IMR-90 (cell line): Measurements from ENCODE around the gene CHRM5. TPM values are rescaled to one million over a fixed set of nuclear protein-coding genes. Genes with fewer than 3 reads are reported as not detected.

ENCODE experiments used
- ATAC-seq: fragments of 200-7000 bp; cut with Tn5 transposase; 2 replicates; pipeline ENCODE4 v1.9.1; 2020; ENCODE audit warnings: low read depth, mild to moderate bottlenecking, moderate library complexity
- BruUV-seq: library from RNA; stranded (reverse); fragments of 400-500 nt; replicated peaks from 2 replicates; lab custom pipeline; 2021; lab: Mats Ljungman, UMichigan
- CTCF ChIA-PET: fragments of 300-600 bp; formaldehyde crosslinking; extraction: SDS; loops from one replicate; lab custom pipeline; 2021; ENCODE audit warnings: antibody characterized with exemption; lab: Yijun Ruan, JAX
- POLR2A ChIA-PET: fragments of 300-600 bp; sonication (Branson Sonifier 250); formaldehyde crosslinking; loops from one replicate; lab custom pipeline; 2022; ENCODE audit warnings: antibody characterized with exemption; ENCODE audit not compliant: unreplicated experiment; lab: Charles Lee
- DNase-seq: peaks from one replicate; pipeline ENCODE4 v3.0.0; 2013
- H2AFZ ChIP-seq: replicated peaks from 2 replicates; pipeline ENCODE3; 2013; ENCODE audit warnings: low read length, mild to moderate bottlenecking; ENCODE audit not compliant: poor library complexity
- H2AK5ac ChIP-seq: 2 replicates; pipeline ENCODE4 v1.6.1; 2013; ENCODE audit warnings: low read depth, low read length, inconsistent platforms
- H2AK9ac ChIP-seq: replicated peaks from 2 replicates; pipeline ENCODE3; 2013; ENCODE audit warnings: mild to moderate bottlenecking, low read depth, low read length, moderate library complexity; ENCODE audit not compliant: poor library complexity
- H2BK120ac ChIP-seq: 2 replicates; pipeline ENCODE4 v1.6.1; 2013; ENCODE audit warnings: low read depth, low read length, inconsistent platforms
- H2BK15ac ChIP-seq: 3 replicates; pipeline ENCODE4 v1.6.1; 2013; ENCODE audit warnings: low read depth, low read length, inconsistent platforms
- H2BK20ac ChIP-seq: 2 replicates; pipeline ENCODE4 v1.6.1; 2013; ENCODE audit warnings: low read depth, mild to moderate bottlenecking, inconsistent platforms, low read length, moderate library complexity
- H2BK5ac ChIP-seq: 2 replicates; pipeline ENCODE4 v1.6.1; 2013; ENCODE audit warnings: mild to moderate bottlenecking, low read depth, low read length, inconsistent platforms; ENCODE audit not compliant: poor library complexity, severe bottlenecking
- H3K14ac ChIP-seq: replicated peaks from 2 replicates; pipeline ENCODE4 v1.6.1; 2013; ENCODE audit warnings: low read depth, low read length, inconsistent platforms
- H3K18ac ChIP-seq: 2 replicates; pipeline ENCODE4 v1.6.1; 2013; ENCODE audit warnings: low read depth, low read length, control low read depth
- H3K23ac ChIP-seq: 2 replicates; pipeline ENCODE4 v1.6.1; 2013; ENCODE audit warnings: low read depth, low read length, inconsistent platforms
- H3K27ac ChIP-seq: 2 replicates; pipeline ENCODE4 v1.5.1; 2013; ENCODE audit warnings: mild to moderate bottlenecking, control low read depth, low read length; ENCODE audit not compliant: insufficient read depth
- H3K27me3 ChIP-seq: 2 replicates; pipeline ENCODE4 v1.6.1; 2013; ENCODE audit warnings: low read length; ENCODE audit not compliant: control insufficient read depth, insufficient read depth
- H3K36me3 ChIP-seq: 2 replicates; pipeline ENCODE4 v1.6.1; 2013; ENCODE audit warnings: low read length, mixed read lengths; ENCODE audit not compliant: control insufficient read depth, insufficient read depth
- H3K4ac ChIP-seq: 2 replicates; pipeline ENCODE4 v1.6.1; 2013; ENCODE audit warnings: low read depth, low read length, inconsistent platforms
- H3K4me1 ChIP-seq: 2 replicates; pipeline ENCODE4 v1.6.1; 2013; ENCODE audit warnings: low read length, mixed read lengths; ENCODE audit not compliant: control insufficient read depth, insufficient read depth
- H3K4me2 ChIP-seq: 2 replicates; pipeline ENCODE4 v1.6.1; 2013; ENCODE audit warnings: low read depth, mild to moderate bottlenecking, control low read depth, low read length, moderate library complexity
- H3K4me3 ChIP-seq: 2 replicates; pipeline ENCODE4 v1.5.1; 2013; ENCODE audit warnings: low read depth, mild to moderate bottlenecking, control low read depth, low read length, moderate library complexity; ENCODE audit not compliant: insufficient read depth
- H3K56ac ChIP-seq: 2 replicates; pipeline ENCODE4 v1.6.1; 2013; ENCODE audit warnings: low read length, inconsistent platforms; ENCODE audit not compliant: insufficient read depth; ENCODE audit errors: extremely low read depth
- H3K79me1 ChIP-seq, 2 experiments: 2 replicates each; pipeline ENCODE4 v1.6.1; 2013; ENCODE audit warnings: low read length in 2 of 2, inconsistent platforms in 1 of 2, low read depth in 1 of 2
- H3K9ac ChIP-seq: 2 replicates; pipeline ENCODE4 v1.6.1; 2013; ENCODE audit warnings: low read depth, low read length, control low read depth
- H3K9me1 ChIP-seq: 2 replicates; pipeline ENCODE4 v1.6.1; 2013; ENCODE audit warnings: low read length, inconsistent platforms; ENCODE audit not compliant: insufficient read depth
- H3K9me3 ChIP-seq: 2 replicates; pipeline ENCODE4 v1.6.1; 2013; ENCODE audit warnings: low read length; ENCODE audit not compliant: control insufficient read depth, insufficient read depth
- H4K20me1 ChIP-seq: 2 replicates; pipeline ENCODE4 v1.6.1; 2013; ENCODE audit warnings: low read length, inconsistent platforms; ENCODE audit not compliant: insufficient read depth
- H4K5ac ChIP-seq: 2 replicates; pipeline ENCODE4 v1.6.1; 2013; ENCODE audit warnings: mild to moderate bottlenecking, low read depth, low read length, control low read depth
- H4K8ac ChIP-seq, 2 experiments: 2 replicates each; pipeline ENCODE4 v1.6.1; 2013; ENCODE audit warnings: low read depth in 2 of 2, low read length in 2 of 2, control low read depth in 1 of 2, inconsistent platforms in 1 of 2
- H4K91ac ChIP-seq: 2 replicates; pipeline ENCODE4 v1.6.1; 2013; ENCODE audit warnings: low read depth, low read length, inconsistent platforms; ENCODE audit not compliant: insufficient read depth
- BHLHE40 ChIP-seq: fragments of 150-350 bp; IDR thresholded peaks from 2 replicates; pipeline ENCODE4 v1.6.1; 2016; ENCODE audit warnings: mild to moderate bottlenecking, low read depth, low read length
- CEBPB ChIP-seq: IDR thresholded peaks from 2 replicates; pipeline ENCODE4 v1.6.1; 2012; ENCODE audit warnings: low read depth, low read length, improper control_type of control experiment
- CHD1 ChIP-seq: IDR thresholded peaks from 2 replicates; pipeline ENCODE4 v1.6.1; 2012; ENCODE audit warnings: low read depth, low read length, improper control_type of control experiment
- FOS ChIP-seq: fragments of 150-350 bp; IDR thresholded peaks from 2 replicates; pipeline ENCODE4 v1.6.1; 2016; ENCODE audit warnings: low read depth, low read length
- MAFK ChIP-seq: IDR thresholded peaks from 2 replicates; pipeline ENCODE4 v1.6.1; 2012; ENCODE audit warnings: low read depth, low read length, improper control_type of control experiment
- MAZ ChIP-seq: IDR thresholded peaks from 2 replicates; pipeline ENCODE4 v1.6.1; 2012; ENCODE audit warnings: low read depth, mild to moderate bottlenecking, low read length, improper control_type of control experiment, moderate library complexity, borderline replicate concordance
- MXI1 ChIP-seq: IDR thresholded peaks from 2 replicates; pipeline ENCODE4 v1.6.1; 2012; ENCODE audit warnings: low read depth, mild to moderate bottlenecking, low read length, moderate library complexity, borderline replicate concordance
- NFE2L2 ChIP-seq: fragments of 150-350 bp; IDR thresholded peaks from 2 replicates; pipeline ENCODE4 v1.6.1; 2016; ENCODE audit warnings: low read depth, mild to moderate bottlenecking, low read length
- POLR2A ChIP-seq: IDR thresholded peaks from 2 replicates; pipeline ENCODE4 v1.6.1; 2012; ENCODE audit warnings: mild to moderate bottlenecking, low read depth, low read length
- RAD21 ChIP-seq: IDR thresholded peaks from 2 replicates; pipeline ENCODE4 v1.6.1; 2012; ENCODE audit warnings: low read length, improper control_type of control experiment
- WGBS, 2 experiments: methylation state at CpG; one replicate each; pipeline versions ENCODE4 v1.1.5 to v1.1.7; 2013; ENCODE audit warnings: missing lambda C conversion rate in 2 of 2; ENCODE audit not compliant: insufficient read length in 1 of 2; ENCODE audit errors: extremely low coverage in 2 of 2; 5-methylcytosine and 5-hydroxymethylcytosine counted together
- dilution Hi-C: fragments of 300-500 bp; cut with HindIII; formaldehyde crosslinking; loops from one replicate; pipeline ENCODE4 v1.14.3; 2018; ENCODE audit warnings: low sequenced_read_pairs; ENCODE audit not compliant: unreplicated experiment
- in situ Hi-C: fragments of 300-500 bp; cut with MboI; formaldehyde crosslinking; loops from 3 replicates; pipeline ENCODE4 v1.14.3; 2019; ENCODE audit warnings: low sequenced_read_pairs, inconsistent platforms, mixed read lengths
- intact Hi-C: fragments of 100-400 bp; cut with micrococcal nuclease; formaldehyde crosslinking; loops from 2 replicates; pipeline ENCODE4 v1.10.0; 2022
- polyA plus RNA-seq, 3 experiments: library from polyadenylated mRNA; depleted of rRNA; stranded (reverse); fragments of >200 nt; gene quantifications; 2 replicates each; pipeline ENCODE4 v1.2.3, GENCODE V29; 2012; ENCODE audit warnings: low replicate concordance in 1 of 3
- total RNA-seq: library from RNA; depleted of rRNA; stranded (reverse); fragments of >200 nt; gene quantifications from 2 replicates; pipeline ENCODE4 v1.2.3, GENCODE V29; 2012
- TF ChIP-seq, protein P1 (sequence below): fragments of 150-350 bp; IDR thresholded peaks from 2 replicates; pipeline ENCODE4 v1.6.1; 2016; ENCODE audit warnings: low read depth, mild to moderate bottlenecking, low read length, moderate library complexity, borderline replicate concordance
- TF ChIP-seq, protein P2 (sequence below): fragments of 150-350 bp; IDR thresholded peaks from 2 replicates; pipeline ENCODE4 v1.6.1; 2017; ENCODE audit warnings: mild to moderate bottlenecking, antibody characterized with exemption, low read length, low read depth

Gene CHRM5
- total and polyA plus RNA-seq, 2 of the 4 experiments (the other 2 are of a cell fraction), result under 0.01 to 0.03 TPM

DNA sequence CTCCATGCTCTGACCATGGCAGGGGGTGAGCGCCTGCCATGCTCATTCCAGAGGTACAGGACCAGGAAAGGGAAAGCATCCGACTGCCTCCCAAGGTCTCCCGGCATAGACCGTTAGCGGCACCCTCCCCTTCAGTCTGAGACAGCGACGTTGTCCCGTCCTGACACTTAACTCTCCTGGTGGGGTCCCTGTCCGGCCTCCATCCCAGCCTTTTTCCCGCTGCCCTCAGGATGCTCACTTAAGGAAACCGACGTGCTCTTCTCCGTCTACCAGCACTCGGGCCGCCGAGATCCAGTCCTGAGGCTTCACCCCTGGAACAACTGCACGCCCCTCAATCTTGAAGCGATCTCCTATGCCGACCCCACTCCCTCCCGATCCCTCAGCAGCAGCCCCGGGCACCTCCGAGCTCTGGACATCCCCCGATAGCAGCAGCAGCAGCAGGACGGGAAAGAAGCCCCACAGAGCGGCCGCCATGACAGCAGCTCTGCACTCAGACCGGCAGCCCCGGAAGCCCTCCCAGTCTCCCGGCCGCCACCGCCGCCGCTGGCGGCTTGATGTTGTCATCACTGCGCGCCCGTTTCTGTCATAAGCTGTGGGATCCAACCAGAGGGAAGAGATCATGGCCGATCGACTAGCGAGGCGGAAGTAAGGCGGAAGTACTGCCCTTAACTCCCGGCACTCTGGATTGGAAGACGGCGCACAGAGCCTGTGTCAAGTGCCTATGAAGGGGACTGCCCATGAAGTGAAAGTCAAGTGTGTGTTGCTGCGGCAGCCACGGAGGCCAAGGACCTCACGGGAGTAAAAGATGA lies 133.3 kb downstream of the CHRM5 start, which contains the start of the genes EMC7 and PGBD4:
EMC7 (minus strand) TSS at position 497 of the 809 bp plus-strand sequence; CDS start at position 474, 23 bp downstream.
PGBD4 (plus strand) TSS at position 718 of the 809 bp plus-strand sequence. CDS start 449 bp downstream, outside the sequence.
- Histone ChIP-seq H2AK9ac (peak within 1 kb of the TSS; percentile 94), H3K27ac (peak within 1 kb of the TSS; percentile 88), H3K23ac (peak within 1 kb of the TSS; percentile 96), H4K8ac (peak within 1 kb of the TSS; percentile 48 to 97), H2AFZ (peak within 1 kb of the TSS; percentile 99), H3K56ac (peak within 1 kb of the TSS; percentile 81), H3K36me3 (no peaks in the 10 kb centered on the region), H3K79me1 (peaks cover 17 to 45% of the 10 kb centered on the region in 2 experiments), H3K27me3 (no peaks in the 10 kb centered on the region), H4K20me1 (no peaks in the 10 kb centered on the region), H3K9me1 (no peaks in the 10 kb centered on the region), H2BK120ac (peak within 1 kb of the TSS; percentile 72), H3K18ac (no peak within 1 kb of the TSS), H3K9ac (peak within 1 kb of the TSS; percentile 92), H2BK5ac (peak within 1 kb of the TSS; percentile 69), H2BK20ac (peak within 1 kb of the TSS; percentile 50; the same call in 1 of the 2 replicates), H3K9me3 (no peaks in the 10 kb centered on the region), H4K5ac (peak within 1 kb of the TSS; percentile 90), H2BK15ac (no peak within 1 kb of the TSS; the same call in 2 of the 3 replicates), H2AK5ac (peak within 1 kb of the TSS; percentile 52), H3K4me2 (peak within 1 kb of the TSS; percentile 92), H4K91ac (peak within 1 kb of the TSS; percentile 80), H3K4ac (peak within 1 kb of the TSS; percentile 91), H3K4me3 (peak within 1 kb of the TSS; percentile 76), H3K14ac (peak within 1 kb of the TSS; percentile 90), H3K4me1 (peaks cover 4% of the 10 kb centered on the region; the same call in 1 of the 2 replicates)
- WGBS, 2 experiments, result 0% methylated on average over 31 of the region's 48 CpGs; no CpG with 5 or more reads in 1 of the 2 experiments
- no TSS peak for BruUV-seq
- in situ Hi-C loops (loop anchor here (5.0 to 25.0 kb wide), 3 partner anchors 111 to 486 kb away; partner anchors contain the start of genes GOLGA8B, KATNBL1 and LPCAT4), intact Hi-C loops (loop anchor here (5.0 kb wide), 1 partner anchor 39 kb away; no protein-coding TSS in a partner anchor), dilution Hi-C loops (no loop called here)
- ChIA-PET CTCF (interaction anchor here (1.1 kb wide), 1 partner anchor 9 kb away, joined by 4 read pairs; no protein-coding TSS in a partner anchor), POLR2A (interaction anchor here (0.6 to 0.7 kb wide), 3 partner anchors 10 to 150 kb away, joined by 3 read pairs; no protein-coding TSS in a partner anchor)
- ATAC-seq (peak; percentile 99), DNase-seq (peak; percentile 100)
- TF ChIP-seq CHD1 (no peak), RAD21 (no peak), FOS (no peak), NFE2L2 (no peak), MAFK (no peak), MXI1 (peak; percentile 89; the same call in 1 of the 2 replicates), CEBPB (peak; percentile 35; the same call in 1 of the 2 replicates), MAZ (peak; percentile 32; the same call in 1 of the 2 replicates), POLR2A (peak; percentile 93), BHLHE40 (peak; percentile 81; the same call in 1 of the 2 replicates)
- TF ChIP-seq, protein P1, sequence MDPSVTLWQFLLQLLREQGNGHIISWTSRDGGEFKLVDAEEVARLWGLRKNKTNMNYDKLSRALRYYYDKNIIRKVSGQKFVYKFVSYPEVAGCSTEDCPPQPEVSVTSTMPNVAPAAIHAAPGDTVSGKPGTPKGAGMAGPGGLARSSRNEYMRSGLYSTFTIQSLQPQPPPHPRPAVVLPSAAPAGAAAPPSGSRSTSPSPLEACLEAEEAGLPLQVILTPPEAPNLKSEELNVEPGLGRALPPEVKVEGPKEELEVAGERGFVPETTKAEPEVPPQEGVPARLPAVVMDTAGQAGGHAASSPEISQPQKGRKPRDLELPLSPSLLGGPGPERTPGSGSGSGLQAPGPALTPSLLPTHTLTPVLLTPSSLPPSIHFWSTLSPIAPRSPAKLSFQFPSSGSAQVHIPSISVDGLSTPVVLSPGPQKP, result 0 out of 2 replicates have a peak, but pooled peaks have one; percentile 61
- TF ChIP-seq, protein P2, sequence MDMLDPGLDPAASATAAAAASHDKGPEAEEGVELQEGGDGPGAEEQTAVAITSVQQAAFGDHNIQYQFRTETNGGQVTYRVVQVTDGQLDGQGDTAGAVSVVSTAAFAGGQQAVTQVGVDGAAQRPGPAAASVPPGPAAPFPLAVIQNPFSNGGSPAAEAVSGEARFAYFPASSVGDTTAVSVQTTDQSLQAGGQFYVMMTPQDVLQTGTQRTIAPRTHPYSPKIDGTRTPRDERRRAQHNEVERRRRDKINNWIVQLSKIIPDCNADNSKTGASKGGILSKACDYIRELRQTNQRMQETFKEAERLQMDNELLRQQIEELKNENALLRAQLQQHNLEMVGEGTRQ, result peak; percentile 29; the same call in 1 of the 2 replicates
